Glomerular visceral epithelial cell (primary cell): ENCODE measurements around the gene THAP4.
"Not testable (repeated sequence)": the region's sequence is repeated elsewhere in the genome, so short reads cannot be mapped to it uniquely, and the experiment has no call there.

Experiments used
- DNase-seq: peaks from one replicate; pipeline ENCODE4 v3.0.0-alpha.2; 2016; ENCODE audit errors: extremely low spot score

The THAP4 gene

GRCh38 chr2:241612156-241613016 is 24.6 kb downstream of the THAP4 start:
- no peak for DNase-seq

DNA sequence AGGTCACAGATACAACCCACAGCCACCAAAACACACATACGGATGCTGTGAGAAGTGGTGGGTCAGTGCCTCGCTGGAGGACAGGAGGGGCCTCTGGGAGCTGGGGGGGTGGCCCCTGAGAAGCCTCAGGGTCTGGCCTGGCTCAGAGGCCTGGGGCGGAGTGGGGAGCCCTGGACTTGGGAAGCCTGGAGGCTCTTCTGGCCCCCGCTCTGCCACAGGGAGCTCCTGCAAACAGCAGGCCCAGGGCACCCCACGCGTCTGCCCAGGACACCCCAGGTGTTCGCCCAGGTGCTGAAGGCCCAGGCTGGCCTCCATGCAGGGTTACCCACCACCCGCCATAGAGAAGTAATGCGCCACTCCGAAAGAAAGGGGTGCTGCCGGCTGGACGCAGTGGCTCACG is 25.9 kb downstream of the THAP4 start:
- DNase-seq: no peak

DNA sequence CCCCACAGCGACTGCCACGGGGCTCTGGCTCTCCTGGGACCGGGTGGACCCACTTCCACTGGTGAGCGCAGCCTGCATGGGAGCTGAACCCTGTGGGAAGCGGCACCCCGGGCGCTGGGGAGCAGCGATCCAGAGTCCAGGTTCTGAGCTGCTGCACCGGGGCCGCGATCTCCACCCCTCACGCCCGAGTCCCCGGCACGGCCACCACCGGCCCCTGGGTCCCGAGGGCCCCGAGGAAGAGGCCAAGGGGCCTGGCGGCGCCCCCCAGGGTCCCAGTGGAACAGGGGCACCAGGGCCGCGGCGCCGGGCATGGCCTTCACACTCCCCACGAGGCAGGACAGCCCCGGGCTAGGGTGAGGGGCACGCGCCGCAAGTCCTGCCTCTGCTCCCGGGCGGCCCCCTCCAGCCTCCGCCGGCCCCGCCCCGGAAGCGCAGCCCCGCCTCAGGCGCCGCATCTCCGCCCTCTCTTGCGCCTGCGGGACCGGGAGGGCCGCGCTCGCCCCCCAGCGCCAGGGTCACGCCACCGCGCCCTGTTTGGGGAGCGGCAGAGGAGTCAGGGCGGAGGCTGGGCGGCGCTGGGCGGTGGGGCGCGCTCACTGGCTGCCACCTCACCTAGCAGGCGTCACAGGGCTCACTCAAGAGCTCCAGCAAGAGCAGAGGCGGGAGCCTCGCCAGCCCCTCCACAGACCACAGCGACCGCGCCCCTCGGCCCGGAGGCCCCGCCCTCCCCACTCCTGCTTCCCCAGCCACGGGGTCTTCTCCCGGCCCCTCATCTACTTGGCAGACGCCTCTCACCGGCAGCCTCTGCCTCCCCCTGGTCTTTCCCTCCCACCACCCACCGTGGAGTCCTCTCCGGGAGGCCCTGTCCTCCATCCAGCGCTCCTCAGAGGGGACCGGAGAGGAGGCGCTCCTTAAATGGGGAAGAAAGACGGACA is 26.8 kb downstream of the THAP4 start:
- peak; percentile 92 for DNase-seq

- DNase-seq: no peak
These were observed 28.1 kb downstream of the THAP4 start for GRCh38 chr2:241608881-241609280.

GRCh38 chr2:241607162-241607885 is 29.6 kb downstream of the THAP4 start:
- DNase-seq: no peak

DNA sequence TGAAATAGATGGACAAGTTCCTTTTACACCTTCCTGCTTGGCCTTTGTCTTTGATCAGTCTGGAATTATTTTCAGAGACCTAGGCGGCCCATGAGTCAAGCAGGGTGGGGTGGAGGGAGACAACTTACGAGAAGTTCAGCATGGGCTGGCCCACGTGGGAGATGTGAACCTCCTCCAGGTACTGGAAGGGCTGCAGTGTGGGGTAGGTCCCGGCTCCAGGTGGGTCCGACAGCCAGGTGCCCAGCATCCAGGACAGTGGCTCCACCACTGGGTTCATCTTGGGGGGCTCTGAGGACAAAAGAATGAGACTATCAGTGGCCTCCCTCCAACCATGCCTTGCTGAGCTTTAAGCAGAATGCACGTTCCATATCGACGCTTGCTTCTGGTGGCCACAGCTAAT is 30.8 kb downstream of the THAP4 start:
- DNase-seq: no peak

DNA sequence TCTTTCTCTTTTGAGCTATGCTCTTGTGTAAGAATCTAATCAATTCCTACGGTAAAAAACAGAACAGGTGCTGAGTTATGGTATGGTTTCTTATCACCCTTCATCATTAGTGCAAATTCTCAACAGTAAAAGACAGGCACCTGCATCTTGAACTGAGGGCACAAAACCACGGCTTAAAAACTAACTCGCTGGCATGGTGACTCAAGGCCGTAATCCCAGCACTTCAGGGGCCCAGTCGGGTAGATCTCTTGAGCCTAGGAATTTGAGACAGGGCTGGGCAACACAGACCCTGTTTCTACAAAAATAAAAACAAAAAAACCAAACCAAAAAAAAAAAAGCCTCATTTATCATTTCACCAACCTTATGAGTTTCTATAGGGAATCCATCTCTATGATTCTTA is 33.3 kb downstream of the THAP4 start:
- DNase-seq: peak; percentile 57

- no peak for DNase-seq
These were observed 34.2 kb downstream of the THAP4 start for GRCh38 chr2:241602720-241603119.

DNA sequence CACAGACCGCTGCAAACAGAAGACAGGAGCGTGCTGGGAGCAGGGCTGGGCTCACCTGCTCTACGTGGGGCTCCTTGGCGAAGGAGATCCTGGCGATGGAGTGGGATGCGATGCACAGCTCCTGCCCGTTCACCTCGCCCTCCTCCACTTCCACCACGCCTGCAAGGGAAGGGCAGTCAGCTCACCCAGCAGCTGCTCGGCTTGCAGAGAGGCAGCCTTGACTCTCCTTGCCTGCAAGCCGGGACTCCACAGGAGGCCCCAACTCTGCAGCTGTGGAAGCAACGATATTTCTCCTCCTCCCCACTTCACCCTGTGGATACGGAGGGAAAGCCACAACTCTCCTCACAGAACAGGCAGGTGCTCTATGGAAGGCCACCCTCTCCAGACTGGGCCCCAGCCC is 35.1 kb downstream of the THAP4 start:
- no peak for DNase-seq

GRCh38 chr2:241599615-241600014 is 37.3 kb downstream of the THAP4 start:
- no peak for DNase-seq

GRCh38 chr2:241598487-241598886 is 38.5 kb downstream of the THAP4 start:
- DNase-seq: no peak

GRCh38 chr2:241598061-241598460 is 38.9 kb downstream of the THAP4 start:
- no peak for DNase-seq

- DNase-seq: no peak
These were observed 39.4 kb downstream of the THAP4 start for GRCh38 chr2:241597561-241597960.

DNA sequence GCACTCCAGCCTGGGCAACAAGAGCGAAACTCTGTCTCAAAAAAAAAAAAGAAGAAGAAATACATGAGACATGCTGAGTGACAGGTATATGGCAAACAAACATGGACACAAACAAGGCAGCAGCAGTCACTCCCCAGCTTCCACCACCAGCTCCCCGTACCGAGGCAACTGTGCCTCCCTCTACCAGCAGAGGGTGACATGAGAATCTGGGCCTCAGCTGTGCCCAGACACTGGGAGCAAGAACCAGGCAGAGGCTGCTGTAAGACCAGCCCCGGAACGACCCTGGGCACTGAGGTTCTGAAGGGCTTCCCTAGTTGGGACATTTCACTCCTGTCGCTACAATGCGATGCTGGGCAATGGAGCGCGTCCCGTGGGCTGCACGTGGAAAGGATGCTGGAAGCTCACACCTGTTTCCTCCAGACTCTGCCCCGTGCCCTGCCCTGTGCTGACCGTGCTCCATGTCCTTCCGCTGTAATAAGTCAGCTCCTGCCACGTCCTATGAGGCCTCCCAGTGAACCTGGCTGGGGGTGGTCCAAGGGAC is 41.3 kb downstream of the THAP4 start:
- DNase-seq: no peak

GRCh38 chr2:241593271-241593670 is 43.7 kb downstream of the THAP4 start:
- no peak for DNase-seq

DNA sequence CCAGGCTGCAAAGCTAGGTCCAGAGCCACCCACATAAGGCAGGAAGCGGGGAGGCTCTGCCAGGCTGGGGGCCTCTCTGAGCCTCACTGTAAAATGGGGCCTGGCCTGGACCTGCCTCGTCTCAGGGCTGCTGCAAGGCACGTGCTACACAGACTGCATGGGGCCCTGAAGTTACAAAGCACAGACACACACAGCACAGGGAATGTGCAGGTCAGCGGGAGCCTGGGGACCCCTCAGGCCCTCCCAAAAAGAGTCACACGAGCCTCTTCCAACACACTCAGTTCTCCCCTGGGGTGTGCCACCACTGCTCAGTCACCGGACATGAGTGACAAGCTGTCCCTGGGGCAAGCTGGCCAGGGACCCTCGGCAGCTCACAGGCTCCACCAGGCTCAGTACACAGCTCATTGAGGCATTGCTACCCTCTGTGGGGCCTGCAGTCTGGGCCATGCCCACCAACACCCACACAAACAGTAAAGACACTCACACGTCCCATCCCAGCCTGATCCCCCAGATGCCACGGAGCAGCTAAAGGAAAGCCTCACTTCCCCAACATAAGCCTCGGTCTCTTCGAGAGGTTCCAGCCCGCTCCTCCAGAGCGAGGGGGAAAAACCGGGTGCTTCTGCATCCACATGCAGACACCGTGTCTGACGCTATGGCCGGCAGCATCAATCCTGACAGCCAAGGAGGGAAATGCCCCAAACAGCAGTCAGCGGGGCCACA is 44.7 kb downstream of the THAP4 start:
- DNase-seq: no peak

- DNase-seq: not testable (repeated sequence)
These were observed 46.2 kb downstream of the THAP4 start for GRCh38 chr2:241590496-241591455.

DNA sequence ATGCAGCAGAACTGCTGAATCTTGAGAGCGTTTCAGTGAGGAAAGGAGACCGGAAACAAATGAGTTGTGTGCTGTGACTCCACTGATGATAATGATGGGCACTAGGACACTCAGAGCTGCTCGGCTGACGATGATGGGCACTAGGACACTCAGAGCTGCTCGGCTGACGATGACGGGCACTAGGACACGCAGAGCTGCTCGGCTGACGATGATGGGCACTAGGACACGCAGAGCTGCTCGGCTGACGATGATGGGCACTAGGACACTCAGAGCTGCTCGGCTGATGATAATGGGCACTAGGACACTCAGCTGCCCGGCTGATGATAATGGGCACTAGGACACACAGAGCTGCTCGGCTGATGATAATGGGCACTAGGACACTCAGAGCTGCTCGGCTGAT is 47.1 kb downstream of the THAP4 start:
- DNase-seq: not testable (repeated sequence)

GRCh38 chr2:241586564-241587264 is 50.2 kb downstream of the THAP4 start:
- no peak for DNase-seq
